Effector CD8-positive, alpha-beta T cell (primary cell): ENCODE data around the gene FOXA1.

Source experiments
- DNase-seq: peaks from one replicate; lab custom pipeline; 2025; lab: John Stamatoyannopoulos, UW

The FOXA1 gene

GRCh38 chr14:37589715-37590427 is 5.2 kb downstream of the FOXA1 start:
- DNase-seq: no peak

DNA sequence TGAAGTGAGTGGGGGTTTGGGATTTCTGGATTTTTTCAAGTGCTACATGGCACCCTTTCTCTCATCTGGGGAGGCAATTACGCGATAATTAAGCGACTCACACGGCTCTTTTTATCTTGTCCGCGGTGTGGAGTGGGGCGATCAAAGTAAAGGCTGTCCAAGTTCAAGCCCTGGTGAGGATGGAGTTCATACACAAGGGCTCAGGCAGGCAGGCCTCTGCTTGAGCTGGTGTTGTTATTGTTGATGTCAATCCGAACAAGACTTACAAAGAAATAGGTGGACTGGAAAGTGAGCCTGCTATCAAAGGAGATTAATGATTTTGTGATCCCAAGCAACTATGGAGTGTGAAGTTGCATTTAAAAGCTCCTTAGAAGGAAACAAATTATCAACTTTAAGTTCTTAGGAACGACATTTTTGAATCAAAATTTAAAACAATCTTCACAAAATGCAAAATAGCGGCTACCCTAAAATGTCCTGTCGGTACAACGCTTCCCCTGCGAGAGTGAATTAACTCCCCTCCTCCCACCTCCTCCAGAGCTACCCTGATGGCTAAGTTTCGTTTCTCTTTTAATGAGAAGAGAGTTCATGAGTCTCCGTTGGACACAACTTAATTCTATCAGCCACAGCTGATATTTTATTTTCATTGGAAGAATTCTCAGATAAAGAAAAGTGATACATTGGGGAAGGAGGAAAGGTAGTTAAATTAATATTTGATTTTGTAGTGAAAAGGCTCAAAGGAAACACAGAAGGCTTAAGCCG is 5.9 kb downstream of the FOXA1 start:
- DNase-seq: no peak

DNA sequence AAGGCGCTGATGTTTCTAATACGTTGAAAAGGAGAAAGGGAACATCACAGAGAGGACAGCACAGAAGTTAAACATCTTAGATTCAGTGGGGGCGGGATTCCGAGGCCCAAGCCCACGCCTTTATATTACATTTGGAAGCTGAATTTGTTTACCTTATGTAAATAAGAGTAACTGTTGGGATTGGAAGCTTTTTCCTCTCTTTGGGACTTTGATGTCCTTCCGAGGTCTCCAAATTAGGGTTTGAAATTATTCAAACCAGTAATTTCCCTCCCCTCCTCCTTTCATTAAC is 6.4 kb downstream of the FOXA1 start:
- no peak for DNase-seq

GRCh38 chr14:37587881-37588666 is 7.0 kb downstream of the FOXA1 start:
- no peak for DNase-seq

DNA sequence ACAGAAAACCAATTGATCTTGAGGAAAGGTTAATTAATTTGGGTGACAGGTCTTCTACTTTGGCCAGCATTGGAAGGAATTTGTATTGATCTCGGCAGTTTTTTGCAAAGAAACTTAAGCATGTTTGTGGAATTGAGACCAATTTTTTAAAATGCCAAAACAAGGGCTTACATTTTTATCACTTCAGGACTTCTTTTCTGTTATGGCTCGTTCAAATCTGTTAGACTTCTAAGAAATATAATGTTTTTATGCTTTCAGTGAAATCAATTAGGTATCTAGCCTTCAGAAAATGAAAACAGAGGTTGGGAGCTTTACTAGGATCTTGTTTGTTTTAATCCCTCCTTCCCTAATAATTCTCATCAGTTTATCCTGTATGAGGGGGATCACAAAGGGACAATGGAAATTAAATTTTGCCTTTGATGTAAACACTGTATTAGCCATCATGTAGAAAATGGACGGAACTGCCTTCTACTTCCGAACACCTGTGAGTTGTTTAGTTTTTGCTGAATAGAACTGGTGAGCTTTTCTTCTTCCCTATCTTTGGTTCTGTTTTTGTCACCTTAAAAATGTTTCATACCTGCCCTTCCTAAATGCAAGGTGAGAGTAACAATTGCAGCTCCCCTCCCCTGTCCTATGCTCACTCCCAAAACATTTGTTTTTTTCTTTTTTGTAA is 7.8 kb downstream of the FOXA1 start:
- DNase-seq: no peak

DNA sequence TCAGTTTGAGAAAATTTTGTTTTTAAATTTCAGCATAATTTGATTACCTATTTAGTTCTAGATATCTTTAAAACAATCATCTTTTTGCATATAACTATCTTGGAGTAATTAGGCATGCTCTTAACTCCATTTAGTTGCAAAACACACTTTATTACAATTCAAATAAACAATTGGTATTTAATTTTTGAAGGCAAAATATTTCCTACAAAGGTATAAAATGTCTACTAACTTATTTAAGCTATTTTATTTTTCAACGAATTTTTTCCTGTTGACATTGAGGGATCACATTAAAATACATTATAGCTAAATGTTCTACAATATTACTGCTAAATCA is 8.3 kb downstream of the FOXA1 start:
- no peak for DNase-seq

GRCh38 chr14:37585971-37586796 is 8.9 kb downstream of the FOXA1 start:
- DNase-seq: no peak

DNA sequence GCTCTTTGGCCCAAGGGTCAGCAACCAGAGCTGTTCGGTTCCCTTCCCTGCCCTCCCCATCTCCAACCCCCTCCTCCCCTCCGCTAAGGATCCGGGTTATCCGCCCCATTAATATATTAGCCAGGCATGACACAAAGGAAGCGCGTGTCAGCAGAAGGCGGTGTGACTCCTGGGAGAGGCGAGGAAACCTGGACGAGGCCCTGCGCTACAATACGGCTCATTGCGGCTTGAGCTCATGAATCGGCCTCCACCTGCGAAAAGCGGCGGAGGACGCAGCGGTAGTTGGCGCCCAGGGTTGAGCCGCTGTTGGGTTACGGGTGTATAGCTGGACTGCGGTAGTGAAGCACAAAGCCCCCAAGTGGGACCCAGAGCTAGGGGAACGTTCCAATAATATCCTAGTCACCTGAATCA is 9.9 kb downstream of the FOXA1 start:
- no peak for DNase-seq

GRCh38 chr14:37584211-37585100 is 10.6 kb downstream of the FOXA1 start:
- no peak for DNase-seq

DNA sequence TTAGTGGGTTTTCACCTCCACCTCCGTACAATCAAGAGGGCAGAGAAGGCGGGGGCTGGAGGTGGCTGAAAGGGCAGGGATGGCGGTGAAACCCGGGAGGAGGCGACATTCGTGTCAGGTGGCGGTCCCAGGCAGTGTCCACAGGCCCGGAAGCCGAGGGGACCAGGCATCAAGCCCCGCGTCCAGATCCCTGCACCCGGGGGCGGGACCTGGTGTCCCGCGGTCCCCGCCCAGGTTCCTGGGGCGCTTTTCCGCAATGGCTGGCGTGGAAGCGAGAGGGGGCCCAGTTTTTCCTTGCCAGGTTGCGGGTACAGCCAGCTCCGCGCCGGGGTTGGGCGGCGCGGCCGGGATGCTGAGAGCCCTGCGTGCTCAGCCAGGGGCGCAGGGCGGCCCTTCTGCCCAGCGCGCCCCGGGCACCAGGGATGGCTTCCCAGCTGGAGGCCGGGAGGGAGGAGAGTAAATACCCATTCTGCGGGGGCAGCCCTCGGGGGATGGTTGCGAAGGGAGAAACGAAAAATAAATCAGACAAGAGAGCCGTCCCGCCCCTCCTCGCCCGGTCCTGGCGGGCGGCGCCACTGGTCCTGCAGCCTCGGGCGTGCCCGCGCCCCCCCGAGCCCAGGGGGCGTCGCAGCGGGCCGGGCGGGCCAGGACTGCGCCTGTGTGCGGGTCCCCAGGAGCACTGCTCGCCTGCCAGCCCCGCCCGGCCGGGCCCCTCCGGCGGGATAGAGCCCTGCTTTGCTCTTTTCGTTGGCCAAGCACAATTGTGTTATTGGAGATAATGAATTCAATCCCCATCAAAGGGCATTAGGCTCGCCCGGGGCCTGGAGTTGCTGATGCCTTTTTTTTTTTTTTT is 11.5 kb downstream of the FOXA1 start:
- DNase-seq: no peak

- no peak for DNase-seq
These were observed 14.9 kb downstream of the FOXA1 start for GRCh38 chr14:37580146-37580545.

GRCh38 chr14:37579274-37579673 is 15.8 kb downstream of the FOXA1 start:
- DNase-seq: no peak

- DNase-seq: no peak
These were observed 21.7 kb downstream of the FOXA1 start for GRCh38 chr14:37573356-37573755.

DNA sequence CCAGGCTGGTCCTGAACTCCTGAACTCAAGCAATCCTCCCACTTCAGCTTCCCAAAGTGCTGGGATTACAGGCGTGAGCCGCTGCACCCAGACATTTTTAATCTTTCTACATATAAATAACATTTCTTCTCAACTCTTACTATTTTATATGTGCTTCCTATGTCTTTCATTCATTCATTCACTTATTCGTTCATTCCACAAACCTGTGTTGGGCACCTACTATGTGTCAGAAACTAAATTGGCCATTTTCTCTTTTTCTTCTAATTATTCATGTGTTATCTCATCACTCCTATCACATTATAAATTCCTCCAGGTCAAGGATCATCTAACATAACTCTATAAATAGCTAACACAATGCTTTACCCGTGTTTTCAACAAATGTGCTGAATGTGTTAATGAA is 23.7 kb downstream of the FOXA1 start:
- DNase-seq: no peak

DNA sequence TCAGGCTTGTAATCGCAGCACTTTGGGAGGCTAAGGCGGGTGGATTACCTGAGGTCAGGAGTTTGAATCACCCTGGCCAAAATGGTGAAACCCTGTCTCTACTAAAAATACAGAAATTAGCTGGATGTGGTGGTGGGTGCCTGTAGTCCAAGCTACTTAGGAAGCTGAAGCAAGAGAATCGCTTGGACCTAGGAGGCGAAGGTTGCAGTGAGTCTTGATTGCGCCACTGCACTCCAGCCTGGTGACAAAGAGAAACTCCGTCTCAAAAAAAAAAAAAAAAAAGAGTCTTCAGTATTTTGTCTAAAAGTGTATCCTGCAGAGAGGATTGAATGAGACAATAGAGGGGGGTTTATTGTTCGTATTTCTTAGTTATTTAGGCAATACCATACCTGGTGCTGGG is 25.3 kb downstream of the FOXA1 start:
- DNase-seq: no peak

DNA sequence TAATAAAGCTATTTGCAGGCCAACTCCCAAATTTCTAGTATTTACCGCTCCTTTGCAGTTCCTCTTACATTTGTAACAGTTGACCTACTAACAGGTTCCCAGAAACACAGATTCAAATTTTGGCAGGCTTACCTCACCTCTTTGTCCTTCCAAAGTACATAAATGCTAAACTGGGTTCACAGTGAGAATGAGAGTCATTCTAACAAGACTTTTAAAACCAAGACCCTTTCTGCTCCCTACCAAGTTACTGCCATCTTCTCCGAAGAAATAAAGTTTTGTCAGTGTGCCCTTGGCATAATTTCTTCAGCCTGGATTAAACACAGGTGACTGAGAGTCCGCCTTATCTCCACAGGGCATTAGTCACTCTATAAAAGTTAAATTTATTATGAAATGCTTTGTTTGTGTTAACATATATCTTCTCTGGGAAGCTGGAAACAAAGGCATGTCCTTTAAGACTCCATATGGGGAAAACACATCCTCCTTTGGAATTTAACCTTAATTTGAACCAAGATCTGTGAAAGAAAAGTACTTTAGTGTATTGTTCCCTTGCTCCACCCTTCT is 28.2 kb downstream of the FOXA1 start:
- no peak for DNase-seq

DNA sequence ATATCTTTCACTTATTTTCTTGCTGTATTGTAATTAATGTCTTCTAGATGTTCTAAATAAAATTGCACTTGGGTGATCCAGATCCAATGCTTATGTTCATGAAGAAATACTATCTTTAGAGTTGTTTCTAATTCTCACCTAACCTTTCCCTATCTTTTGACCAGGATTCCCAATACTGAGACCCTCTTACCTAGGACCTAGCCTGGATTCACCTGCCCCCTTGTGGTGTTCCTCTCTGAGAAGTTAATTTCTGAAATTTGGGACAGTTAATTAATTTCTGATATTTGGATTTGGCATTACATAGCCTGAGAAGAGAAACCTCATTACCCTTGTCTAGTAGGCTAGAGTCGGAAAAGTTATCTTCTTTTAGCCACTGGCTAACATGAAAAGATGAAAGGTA is 29.5 kb downstream of the FOXA1 start:
- no peak for DNase-seq

DNA sequence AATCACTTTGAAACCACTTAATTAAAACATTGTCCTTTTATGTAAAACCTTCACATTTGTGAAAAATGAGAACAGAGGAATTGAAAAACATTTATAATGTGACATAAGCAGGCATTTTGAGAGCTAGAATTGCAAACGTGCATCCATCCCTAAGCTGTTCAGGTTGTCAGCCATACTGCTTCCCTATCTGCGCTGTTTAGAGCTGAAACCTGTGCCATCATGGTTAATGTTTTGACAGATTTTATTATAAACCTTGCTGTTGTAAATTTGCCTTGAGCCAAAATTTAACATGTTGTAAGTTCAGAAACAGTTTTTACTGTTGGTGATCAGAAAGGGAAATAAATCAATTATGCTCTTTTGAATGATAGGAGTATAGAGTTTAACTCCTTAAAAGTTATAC is 31.9 kb downstream of the FOXA1 start:
- DNase-seq: no peak

GRCh38 chr14:37559386-37559785 is 35.7 kb downstream of the FOXA1 start:
- DNase-seq: no peak
